HG03025 (cell line): ENCODE results near the gene SERINC2.

Experiments used
- ATAC-seq: cut with Tn5 transposase; IDR thresholded peaks from one replicate; pipeline ENCODE4 v1.9.1; 2021; ENCODE audit warnings: mild to moderate bottlenecking, moderate library complexity; ENCODE audit not compliant: unreplicated experiment, low FRiP score

Gene SERINC2

DNA sequence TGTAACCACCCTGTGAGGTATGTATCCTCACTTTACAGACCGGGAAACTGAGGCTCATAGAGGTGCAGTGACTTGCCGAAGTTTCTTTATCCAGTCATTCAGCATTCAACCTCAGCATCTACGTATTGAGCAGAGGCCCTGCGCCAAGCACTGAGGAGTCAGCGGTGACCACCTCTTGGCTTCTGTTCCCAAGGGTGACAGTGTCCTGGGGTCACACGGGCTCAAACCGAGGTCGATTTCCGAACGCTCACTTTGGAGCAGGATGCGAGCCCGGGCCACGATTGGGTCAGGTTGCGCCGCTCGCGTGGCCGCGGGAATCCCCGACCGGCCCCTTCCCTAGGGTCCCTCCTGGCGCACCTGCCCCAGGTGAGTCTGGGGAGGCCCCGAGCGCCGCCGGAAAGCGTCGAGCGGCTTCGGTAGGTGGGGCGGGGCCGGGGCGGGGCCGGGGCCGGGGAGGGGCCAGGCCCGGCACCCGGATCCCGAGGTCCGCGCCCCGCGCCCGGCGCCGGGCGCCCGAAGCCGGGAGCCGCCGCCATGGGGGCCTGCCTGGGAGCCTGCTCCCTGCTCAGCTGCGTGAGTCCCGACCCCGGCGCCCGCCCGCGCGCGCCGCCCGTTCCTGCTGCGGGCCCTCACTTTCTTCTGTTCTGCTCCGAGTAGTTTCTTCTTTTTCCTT lies at the start of gene SERINC2:
Gene SERINC2, plus strand, starts transcription at position 482 of the 673 bp plus-strand sequence. Its CDS starts 53 bp downstream, at position 535.
- no peak for ATAC-seq

DNA sequence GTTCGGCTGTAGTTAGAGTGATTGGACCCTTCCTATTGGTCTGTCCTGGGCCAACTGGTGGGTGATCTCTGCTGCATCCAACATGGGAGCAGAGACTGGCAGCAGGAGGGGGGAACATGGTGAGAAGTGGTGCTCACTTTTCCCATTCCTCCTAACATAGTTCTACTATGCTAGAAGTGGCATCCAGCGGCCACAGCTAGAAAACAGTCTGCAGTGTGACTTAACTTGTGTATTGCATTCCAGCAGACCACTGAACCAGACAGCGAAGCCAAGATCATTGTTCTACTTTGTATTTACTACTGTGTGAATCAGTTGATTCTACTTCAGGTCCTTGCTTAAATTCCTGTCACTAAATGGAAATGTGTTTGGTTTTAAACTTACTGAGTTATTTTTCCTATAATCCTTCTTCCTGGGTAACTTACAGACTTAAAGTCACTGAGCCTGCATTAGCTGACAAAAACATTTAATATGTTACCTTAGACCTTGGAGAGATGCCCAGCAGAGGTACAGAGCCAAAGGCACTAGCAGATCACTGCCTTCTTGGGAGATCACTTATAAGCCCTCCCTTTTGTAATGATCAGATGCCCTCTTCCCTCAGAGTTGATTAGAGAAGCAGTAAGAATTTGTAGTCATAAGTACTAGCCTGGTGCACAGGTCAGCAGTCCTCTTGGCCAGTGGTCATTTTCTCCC lies 48.3 kb upstream of the SERINC2 start:
- ATAC-seq = no peak

GRCh38 chr1:31366796-31367195 lies 46.2 kb upstream of the SERINC2 start:
- no peak for ATAC-seq

DNA sequence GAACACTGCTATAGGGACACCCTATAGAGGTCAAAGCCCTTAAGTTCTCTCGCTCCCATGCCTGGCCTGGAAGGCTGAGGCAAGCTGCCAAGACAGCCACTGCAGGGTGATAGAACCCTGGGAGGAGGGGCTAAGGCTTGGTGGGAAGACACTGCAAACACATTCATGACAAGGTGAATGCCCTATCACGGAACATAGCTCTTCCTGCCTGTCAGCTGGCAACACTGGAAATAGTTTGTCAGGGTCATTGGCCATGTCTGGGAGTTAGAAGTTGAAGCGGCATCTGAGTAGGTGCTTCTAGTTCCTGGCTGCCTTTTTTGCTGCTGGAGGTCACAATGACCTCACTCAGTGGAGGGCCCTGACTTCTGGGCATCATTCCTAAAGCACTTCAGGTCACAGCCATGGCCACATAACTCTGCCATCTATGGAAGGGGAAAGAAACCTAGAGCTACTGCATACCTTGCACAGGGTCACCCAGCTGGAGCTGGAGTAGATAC lies 44.4 kb upstream of the SERINC2 start:
- no peak for ATAC-seq

- ATAC-seq = no peak
Observed at GRCh38 chr1:31370021-31370420, 43.0 kb upstream of the SERINC2 start.

- ATAC-seq = no peak
Observed at GRCh38 chr1:31370565-31370964, 42.4 kb upstream of the SERINC2 start.

- no peak for ATAC-seq
Observed at GRCh38 chr1:31371121-31371959, 41.7 kb upstream of the SERINC2 start.

DNA sequence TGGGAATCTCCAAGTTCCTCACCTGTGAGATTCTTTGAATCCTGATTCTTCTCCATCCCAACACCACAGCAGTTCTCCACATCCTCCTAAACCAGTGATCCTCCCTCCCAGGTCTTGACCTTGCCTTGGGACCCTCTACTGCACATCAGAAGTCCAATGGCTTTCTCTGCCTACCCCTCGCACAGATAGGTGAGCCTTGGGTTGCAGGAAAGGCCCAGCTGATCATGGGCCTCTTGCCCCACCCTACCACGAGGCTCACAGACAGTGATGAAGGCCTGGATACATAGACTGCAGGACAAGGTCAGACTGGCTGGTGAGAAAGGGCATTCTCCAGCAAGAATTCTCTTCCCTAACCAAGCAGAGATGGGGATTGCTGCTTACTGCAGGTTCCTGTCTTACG lies 41.0 kb upstream of the SERINC2 start:
- no peak for ATAC-seq

DNA sequence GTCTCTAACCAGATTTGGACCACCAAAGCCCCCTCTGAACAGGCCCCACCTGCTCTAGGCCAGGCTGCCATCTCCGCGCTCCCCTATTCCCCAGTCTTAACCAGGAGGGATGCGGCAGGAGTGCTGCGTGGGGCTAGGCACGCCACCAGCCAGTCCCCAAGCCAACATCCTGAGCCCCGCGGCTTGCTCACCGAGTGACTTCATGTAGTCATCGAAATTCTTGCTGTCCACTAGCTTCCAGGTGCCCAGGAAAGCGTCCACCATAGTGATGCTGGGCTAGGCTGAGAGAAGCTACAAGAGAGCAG lies 40.3 kb upstream of the SERINC2 start:
- ATAC-seq = no peak

DNA sequence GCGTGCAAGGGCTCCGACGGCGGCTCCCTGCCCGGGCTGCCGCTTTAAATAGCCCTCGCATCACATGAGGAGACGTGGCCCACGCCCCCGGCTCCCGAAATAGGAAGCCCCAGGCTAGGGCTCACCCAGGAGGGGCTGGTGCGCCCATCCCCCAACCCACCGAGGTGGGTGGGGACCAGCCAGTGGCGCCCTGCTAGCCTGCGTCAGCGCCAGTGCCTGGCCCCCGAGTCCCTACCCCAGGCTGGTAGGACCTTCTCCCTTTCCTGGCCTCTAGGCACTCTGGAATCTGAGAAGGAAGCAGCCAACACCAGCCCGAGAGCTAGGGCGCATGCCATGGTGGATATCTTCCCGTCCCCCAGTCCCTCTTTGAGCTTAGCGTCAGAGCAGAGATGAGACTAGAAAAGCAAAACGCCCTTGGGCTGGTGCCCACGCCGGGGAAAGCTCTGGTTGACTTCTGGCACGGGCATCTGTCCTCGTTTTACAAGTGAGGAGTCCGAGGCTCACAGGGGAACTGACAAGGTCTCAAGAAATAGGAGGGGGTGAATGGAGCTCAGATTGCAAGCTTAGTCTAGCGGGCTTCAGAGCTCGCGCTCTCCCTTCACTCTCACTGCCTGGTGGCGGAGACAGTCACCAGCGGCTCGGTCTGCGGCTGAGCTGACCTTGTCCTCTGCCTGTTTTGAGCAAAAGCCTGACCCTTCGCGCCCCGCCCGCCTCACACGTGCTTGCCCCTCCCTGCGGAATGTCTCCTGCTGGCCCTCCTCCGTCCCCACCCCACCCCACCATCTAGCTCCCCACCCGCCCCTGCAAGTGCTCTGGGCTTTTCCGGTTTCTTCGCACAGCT lies 39.7 kb upstream of the SERINC2 start, which contains the start of gene FABP3:
Gene FABP3, minus strand, starts transcription at position 21 of the 841 bp plus-strand sequence. CDS start 62 bp downstream, outside the sequence.
- ATAC-seq = no peak

DNA sequence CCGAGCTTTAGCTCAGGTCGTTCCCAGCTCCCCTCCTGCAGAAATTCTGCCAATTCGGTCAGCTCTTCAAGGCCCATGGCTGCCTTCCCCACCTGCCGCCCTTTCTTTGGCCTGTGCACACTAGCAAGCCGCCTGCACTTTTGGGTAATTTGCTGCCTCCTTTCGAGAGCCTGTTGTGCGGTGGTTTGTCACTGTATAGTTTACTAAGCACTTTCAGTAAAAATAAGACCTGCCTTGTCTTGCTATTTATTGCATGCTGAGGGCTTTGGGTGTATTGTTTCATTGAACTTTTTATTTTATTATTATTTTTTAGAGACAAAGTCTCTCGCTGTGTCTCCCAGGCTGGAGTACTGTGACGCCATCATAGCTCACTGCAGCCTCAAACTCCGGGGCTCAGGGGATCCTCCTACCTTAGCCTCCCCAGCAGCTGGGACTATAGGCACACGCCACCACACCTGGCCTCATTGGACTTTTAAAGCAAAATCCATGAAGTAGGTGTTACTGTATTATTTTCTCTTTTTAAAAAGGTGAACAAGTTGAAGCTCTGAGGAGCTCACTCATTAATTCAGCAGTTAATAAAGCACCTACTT lies 39.0 kb upstream of the SERINC2 start:
- ATAC-seq = no peak

GRCh38 chr1:31374511-31375196 lies 38.4 kb upstream of the SERINC2 start:
- ATAC-seq = no peak

DNA sequence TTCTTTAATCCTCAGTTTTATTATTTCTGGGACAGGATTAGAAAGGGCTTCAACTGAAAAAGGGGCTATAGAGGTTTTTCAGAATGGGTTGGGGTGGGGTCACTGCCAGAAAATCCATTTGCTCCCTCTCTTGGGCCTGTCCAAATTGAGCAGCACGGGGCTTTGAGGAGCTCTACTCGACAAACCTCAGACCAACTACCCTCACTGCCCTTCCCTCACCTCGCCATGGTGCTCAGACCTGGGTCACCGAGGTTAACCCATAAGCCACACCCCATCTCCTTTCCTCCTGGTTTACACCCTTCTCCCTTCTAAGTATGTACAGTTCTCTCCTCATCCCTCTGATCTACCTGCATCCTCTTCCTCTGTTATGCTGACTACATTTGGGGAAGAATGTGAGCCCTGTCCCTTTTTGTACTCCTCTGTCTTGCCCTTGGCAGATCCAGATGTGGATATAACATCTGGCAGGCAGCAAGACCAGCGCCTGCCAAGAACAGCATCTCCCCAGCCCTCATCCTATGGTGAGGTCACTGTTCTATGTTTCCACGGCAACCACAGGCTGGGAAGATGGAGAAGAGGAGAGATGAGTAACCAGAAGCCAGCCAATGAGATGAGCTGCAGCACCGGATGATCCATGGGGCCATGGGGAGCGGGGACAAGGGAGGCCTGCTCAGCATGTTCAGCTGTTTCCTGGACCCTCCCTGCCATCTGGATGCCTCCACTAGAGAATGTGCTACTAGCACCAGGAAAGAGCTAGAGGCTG lies 36.5 kb upstream of the SERINC2 start:
- ATAC-seq = no peak

DNA sequence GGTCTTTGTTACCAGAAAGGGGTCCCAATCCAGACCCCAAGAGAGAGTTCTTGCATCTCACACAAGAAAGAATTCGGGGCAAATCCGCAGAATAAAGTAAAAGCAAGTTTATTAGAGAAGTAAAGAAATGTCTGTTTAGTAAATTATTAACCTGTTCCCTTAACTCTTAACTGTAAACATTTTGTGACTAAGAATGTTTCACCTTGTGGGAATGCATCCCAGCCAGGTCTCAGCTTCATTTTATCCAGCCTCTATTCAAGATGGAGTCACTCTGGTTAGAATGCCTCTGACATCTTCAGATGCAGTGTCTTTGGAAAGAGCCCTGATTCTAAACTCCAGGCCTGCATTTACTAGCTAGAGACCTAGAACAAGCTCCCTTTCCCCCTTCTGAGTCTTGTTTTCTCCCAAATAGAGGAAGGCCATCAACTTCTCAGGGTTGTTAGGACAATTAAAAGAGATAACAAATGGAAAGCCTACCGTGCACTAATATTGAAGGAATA lies 35.6 kb upstream of the SERINC2 start:
- ATAC-seq = no peak

DNA sequence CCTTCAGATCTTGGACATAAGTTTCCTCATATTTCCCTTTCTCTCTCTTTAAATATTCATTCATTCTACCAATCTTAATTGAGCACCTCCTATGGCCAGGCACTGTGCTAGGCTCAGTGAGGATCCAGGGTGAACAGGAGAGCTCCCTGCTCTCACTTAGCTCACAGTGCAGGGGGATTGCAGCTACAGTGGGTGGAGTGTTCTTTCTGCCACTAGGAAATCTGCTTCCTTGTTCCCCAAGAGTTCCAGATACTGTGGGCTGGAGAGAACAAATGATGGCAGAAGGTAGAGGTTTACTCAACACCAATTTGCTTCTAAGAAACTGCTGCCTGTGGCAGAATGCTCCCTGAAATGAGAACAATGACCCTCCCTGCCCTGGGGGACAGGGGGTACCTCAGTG lies 35.0 kb upstream of the SERINC2 start:
- ATAC-seq = no peak

- ATAC-seq = no peak
Observed at GRCh38 chr1:31380181-31380580, 32.8 kb upstream of the SERINC2 start.

- no peak for ATAC-seq
Observed at GRCh38 chr1:31381394-31382294, 31.4 kb upstream of the SERINC2 start.
